ENCODE data around the gene LMBR1.

GRCh38 chr7:156651474-156651873, 241.5 kb downstream of the LMBR1 start:
- no peak for TF ChIP-seq EZH2 (IDR thresholded peaks at IDR 0.05)
- no peak for TF ChIP-seq POLR2AphosphoS5 (IDR thresholded peaks at IDR 0.05; ENCODE audit: borderline replicate concordance, low read depth, low read length)

Data from SK-N-MC (cell line).